GF-D8 (cell line): ENCODE results near the gene SMYD3.
"Not testable (repeated sequence)": the region's sequence is repeated elsewhere in the genome, so short reads cannot be mapped to it uniquely, and the experiment has no call there.

Experiments
- DNase-seq: peaks from one replicate; lab custom pipeline; 2025; lab: John Stamatoyannopoulos, UW

The SMYD3 gene

DNA sequence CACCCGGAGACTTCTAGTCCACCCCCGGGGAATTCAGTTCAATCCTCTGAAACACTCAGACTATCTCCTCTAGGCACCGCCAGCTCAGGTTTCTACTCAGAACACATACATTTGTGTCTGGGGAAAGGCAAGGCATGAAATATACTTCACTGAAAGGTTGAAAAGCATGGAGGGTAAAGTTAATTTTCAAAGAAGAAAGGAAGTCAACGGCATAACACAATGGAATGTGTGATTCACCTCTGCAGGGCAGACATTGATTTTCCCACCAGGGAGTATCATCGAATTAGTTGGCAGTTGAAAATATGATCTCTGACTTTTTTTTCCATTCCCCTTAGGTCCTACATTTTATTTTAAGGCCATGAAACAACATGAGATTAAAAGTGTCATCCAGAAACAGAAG, 669.4 kb downstream of the SMYD3 start:
- DNase-seq = no peak

DNA sequence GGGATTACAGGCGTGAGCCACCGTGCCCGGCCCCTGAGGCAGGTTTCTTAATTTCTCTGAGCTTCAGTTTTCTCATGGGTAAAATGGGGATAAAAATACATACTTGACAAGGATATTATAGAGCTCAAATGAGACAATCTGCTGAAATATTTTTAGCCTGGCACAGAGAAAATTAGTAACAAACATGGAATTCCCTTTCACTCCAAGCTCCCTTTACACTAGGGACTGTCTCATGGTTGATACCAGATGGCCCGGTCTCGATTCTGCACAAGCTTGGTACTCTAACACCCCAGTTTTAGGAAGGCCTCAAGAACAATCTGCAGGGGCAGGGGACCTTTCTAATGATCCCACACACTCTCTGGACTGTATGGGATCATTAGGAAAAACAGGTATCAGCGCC, 671.7 kb downstream of the SMYD3 start:
- no peak for DNase-seq

- DNase-seq = no peak
Observed at GRCh38 chr1:245834002-245834401, 673.1 kb downstream of the SMYD3 start.

- no peak for DNase-seq
Observed at GRCh38 chr1:245832771-245833527, 674.1 kb downstream of the SMYD3 start.

GRCh38 chr1:245831518-245831917, 675.6 kb downstream of the SMYD3 start:
- DNase-seq = no peak

DNA sequence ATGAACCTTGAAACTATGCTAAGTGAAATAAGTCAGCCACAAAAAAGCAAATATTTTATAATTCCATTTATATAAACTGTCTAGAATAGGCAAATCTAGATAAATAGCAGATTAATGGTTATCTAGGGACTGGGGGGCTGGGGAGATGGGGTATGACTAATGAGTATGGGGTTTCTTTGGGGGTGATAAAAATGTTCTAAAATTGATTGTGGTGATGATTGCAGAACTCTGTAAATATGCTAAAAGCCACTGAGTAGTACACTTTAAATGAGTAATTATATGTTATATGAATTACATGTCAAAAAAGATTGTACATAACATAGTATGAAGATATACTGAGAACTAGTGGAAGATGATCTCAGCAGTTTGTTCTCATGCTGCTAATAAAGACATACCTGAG, 677.3 kb downstream of the SMYD3 start:
- DNase-seq = no peak

- no peak for DNase-seq
Observed at GRCh38 chr1:245829194-245829593, 677.9 kb downstream of the SMYD3 start.

DNA sequence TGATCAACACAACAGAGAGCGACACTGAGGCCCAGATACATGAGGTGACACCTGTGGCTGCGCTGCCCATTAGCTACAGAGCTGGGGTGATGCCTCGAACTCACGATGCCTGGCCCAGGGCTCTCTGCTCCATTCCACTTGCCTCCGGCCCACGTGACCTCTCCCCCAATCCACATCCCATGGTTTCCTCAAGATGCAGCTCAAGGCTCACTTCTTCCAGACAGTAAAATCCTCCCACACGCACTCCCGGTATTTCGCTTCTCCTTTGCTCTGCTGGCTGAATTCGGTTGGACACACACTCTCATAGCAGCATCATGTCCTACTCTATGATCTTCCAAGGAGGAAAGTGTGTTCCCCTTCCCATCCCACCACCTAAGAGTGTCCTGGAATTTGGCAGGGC, 679.8 kb downstream of the SMYD3 start:
- no peak for DNase-seq

DNA sequence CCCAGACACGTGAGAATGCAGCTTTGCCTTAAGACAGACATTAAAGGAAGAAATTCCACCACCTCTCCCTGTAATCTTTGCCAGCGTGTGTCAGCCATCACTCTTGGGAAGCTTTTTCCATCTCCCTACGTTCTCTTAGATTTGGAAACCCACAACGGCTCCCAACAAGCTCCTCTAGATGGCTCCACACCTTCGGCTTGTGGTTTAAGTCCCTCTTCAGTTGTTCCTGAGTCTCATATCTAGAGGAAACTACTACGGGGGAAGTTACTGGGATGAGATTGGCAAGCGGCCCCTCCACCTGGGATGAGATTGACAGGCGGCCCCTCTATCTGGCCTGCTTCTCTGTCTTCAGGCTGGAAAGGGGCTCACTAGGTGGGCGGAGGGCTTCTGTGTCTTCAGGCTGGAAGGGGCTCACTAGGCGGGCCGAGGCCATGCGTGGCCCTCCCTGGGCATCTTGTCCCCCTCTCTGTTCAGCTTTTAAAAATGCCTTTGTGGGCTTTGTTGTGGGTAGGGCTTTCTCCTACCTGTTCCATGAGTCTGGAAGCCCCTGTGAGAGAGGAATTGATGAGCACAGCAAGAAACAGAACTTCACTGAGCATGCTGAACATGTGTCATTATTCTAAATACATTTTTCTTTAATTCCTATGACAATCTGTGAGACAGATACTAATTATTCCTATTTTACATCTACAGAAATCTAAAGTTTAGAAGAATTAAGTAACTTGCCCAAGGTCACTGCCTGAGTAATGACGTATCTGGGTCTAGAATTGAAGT, 681.8 kb downstream of the SMYD3 start:
- DNase-seq = no peak

DNA sequence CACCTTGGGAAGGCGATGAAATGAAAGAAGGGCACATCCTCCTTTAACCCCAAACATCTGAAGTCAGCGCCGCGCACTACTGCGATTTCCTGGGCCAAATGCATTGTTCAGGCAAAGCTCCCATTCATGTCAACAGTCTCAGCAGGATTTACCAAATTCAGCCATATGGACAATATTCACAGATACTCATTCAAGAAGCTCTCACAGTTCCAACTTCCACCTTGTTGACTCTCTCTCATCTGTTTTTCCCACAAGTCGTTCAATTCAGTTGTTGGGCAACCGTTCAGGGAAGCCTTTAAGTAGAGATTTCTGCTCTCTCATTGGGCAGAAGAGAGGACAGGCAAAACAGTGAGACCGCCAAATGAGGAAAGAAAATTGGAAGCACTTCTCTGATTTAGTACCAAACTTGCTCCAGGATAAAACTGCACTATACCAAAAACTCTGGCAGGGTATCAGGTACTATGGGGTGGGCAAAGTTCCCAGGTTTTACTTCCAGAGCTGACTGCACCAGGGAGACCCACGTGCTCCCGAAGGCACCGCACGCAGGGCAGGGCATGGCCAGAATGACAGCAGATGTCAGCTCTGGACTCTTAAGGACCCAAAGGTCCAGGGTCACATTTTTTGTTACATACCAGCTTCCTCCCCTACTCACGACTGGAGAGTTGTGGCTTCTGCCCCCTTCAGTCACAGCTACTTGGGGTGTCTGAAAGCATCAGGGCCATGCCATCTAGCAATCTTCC, 683.5 kb downstream of the SMYD3 start:
- no peak for DNase-seq

GRCh38 chr1:245822996-245823395, 684.1 kb downstream of the SMYD3 start:
- DNase-seq = no peak

- not testable (repeated sequence) for DNase-seq
Observed at GRCh38 chr1:245818363-245818762, 688.7 kb downstream of the SMYD3 start.

DNA sequence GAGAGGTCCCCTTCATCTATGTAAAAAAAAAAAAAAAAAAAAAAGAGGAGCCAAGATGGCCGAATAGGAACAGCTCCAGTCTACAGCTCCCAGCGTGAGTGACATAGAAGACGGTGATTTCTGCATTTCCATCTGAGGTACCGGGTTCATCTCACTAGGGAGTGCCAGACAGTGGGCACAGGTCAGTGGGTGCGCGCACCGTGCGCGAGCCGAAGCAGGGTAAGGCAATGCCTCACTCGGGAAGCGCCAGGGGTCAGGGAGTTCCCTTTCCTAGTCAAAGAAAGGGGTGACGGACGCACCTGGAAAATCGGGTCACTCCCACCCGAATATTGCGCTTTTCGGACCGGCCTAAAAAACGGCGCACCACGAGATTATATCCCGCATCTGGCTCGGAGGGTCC, 690.6 kb downstream of the SMYD3 start:
- not testable (repeated sequence) for DNase-seq

DNA sequence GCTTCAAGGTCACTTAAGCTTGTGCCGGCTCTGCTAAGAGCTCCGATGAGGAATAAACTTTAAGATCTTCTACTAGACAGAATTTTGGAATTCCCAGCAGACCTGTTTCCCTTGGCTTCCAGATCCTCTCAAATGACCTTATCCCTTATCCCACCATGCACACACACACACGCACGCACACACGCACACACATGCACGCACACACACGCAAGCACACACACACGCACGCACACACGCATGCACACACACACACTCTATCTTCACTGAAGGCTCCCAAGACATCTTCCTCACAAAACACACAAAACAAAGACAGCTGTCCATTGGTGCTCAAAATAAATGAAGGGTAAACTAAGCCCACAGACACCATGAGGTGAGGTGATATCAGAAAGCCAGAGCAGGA, 692.4 kb downstream of the SMYD3 start:
- no peak for DNase-seq

- no peak for DNase-seq
Observed at GRCh38 chr1:245812278-245812677, 694.8 kb downstream of the SMYD3 start.

GRCh38 chr1:245810789-245811337, 696.2 kb downstream of the SMYD3 start:
- no peak for DNase-seq

DNA sequence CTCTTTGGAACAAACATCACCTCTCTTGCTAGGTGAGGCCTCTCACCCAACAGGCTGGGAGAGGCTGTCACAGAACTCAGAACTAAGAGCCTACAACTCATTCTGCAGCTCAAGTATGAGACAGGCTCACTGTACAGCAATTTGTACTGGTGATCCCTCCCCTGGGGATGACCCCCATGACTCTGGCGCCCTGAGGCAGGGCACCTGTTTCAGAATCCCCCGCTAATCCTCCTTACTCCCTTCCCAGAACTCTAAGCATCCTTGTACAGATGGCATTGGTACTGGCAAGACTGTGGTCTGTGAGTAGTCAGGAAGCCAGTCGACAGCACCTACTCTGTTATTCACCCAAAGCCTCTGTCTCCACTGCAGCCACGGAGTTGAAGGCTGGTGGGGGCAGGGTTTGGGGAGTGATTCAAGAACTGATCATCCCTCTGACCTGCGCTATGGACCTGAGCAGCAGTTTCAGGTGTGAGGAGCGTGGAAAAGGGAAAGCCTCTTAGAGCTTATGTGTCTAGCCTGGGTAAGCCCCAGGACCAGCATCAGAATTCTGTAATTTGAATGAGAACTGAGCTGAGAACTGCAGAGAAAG, 696.8 kb downstream of the SMYD3 start:
- DNase-seq = no peak

- DNase-seq = no peak
Observed at GRCh38 chr1:245809361-245809760, 697.7 kb downstream of the SMYD3 start.

DNA sequence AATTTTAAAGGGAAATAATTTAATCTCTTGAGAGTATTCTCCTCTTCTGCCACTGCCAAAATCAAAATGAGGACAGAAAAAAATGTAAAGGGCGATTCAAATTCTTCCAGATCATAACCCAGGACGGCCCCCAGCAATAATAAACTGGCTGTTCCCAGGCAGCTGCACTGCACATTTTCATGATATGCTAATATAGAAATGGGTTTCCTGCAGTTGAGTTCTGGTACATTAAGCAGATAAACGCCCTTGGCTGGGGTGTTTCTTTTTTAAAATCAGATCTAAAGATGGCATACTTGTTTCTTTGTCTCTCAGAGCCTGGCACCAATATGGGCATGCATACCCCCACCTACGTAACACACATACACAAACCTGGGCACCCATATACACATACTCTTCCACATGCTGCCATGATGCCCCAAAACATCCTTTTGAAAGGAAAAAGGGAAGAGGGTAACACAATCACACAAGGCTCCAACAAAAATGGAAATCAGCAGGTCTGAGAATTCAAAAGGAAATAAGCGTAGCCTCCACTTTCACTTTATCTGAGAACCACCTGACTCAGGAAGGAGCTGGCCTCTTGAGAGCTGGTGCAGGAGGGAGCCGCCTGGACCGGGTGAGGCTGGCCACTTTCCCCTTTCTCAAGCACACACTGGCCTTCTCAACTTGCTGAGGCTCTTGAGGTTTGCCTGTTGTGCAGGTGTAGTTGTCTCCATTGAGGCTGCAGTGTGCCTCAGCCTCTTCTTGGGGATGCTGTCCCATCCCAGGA, 698.9 kb downstream of the SMYD3 start:
- no peak for DNase-seq

- peak; percentile 61 for DNase-seq
Observed at GRCh38 chr1:245807306-245807705, 699.8 kb downstream of the SMYD3 start.

DNA sequence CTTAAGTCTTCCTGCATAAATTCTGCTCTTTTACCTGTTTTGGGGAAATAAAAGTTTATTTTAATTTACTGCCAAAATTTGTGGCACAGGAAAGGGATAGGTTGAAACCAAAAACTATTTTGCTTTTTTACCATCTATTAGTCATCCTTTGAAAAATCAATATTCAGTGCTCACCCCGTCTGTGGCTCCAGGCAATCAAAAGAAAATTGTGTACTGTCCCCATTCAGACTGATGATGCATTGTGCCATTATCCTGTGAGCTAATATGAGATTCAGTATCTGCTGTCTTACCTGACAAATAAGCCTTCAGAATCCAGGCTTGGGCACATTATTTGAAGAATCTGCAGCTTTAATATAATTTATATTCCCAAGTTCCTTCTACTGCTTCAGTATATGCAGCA, 701.5 kb downstream of the SMYD3 start:
- DNase-seq = no peak
